NCI-H345 treated with DMSO at 0.1 percent for 48 hours (cell line): ENCODE data around the gene PPP4R2.
"Not testable (repeated sequence)": the region's sequence is repeated elsewhere in the genome, so short reads cannot be mapped to it uniquely, and the experiment has no call there.

Experiments
- DNase-seq: peaks from one replicate; lab custom pipeline; 2025; ENCODE audit not compliant: unreplicated experiment; lab: John Stamatoyannopoulos, UW

PPP4R2 gene

GRCh38 chr3:72976281-72976741 lies 20.3 kb upstream of the PPP4R2 start:
- no peak for DNase-seq

- no peak for DNase-seq
Observed at GRCh38 chr3:72977060-72977808, 19.4 kb upstream of the PPP4R2 start.

- DNase-seq, result no peak
Observed at GRCh38 chr3:72982609-72983366, 13.8 kb upstream of the PPP4R2 start.

- no peak for DNase-seq
Observed at GRCh38 chr3:72985576-72985975, 11.0 kb upstream of the PPP4R2 start.

GRCh38 chr3:72990701-72991395 lies 5.8 kb upstream of the PPP4R2 start:
- no peak for DNase-seq

GRCh38 chr3:72991522-72991921 lies 5.1 kb upstream of the PPP4R2 start:
- no peak for DNase-seq

GRCh38 chr3:72993391-72993790 lies 3.2 kb upstream of the PPP4R2 start:
- no peak for DNase-seq

GRCh38 chr3:72995337-72995736 lies 1.3 kb upstream of the PPP4R2 start:
- DNase-seq, result no peak

- DNase-seq, result no peak
Observed at GRCh38 chr3:72996121-72996472, 514 bp upstream of the PPP4R2 start.

- peak; percentile 4 for DNase-seq
Observed at GRCh38 chr3:72997421-72997961, 880 bp downstream of the PPP4R2 start.

- DNase-seq, result no peak
Observed at GRCh38 chr3:72998466-72998865, 1.9 kb downstream of the PPP4R2 start.

GRCh38 chr3:72999951-73000350 lies 3.3 kb downstream of the PPP4R2 start:
- DNase-seq, result no peak

- DNase-seq, result not testable (repeated sequence)
Observed at GRCh38 chr3:73003050-73003449, 6.4 kb downstream of the PPP4R2 start.

- DNase-seq, result no peak
Observed at GRCh38 chr3:73004316-73004715, 7.7 kb downstream of the PPP4R2 start.

GRCh38 chr3:73007992-73008712 lies 11.5 kb downstream of the PPP4R2 start:
- DNase-seq, result no peak

- no peak for DNase-seq
Observed at GRCh38 chr3:73009008-73009407, 12.4 kb downstream of the PPP4R2 start.

- no peak for DNase-seq
Observed at GRCh38 chr3:73009750-73010149, 13.1 kb downstream of the PPP4R2 start.

GRCh38 chr3:73010158-73010557 lies 13.5 kb downstream of the PPP4R2 start:
- no peak for DNase-seq

- DNase-seq, result no peak
Observed at GRCh38 chr3:73018298-73018697, 21.7 kb downstream of the PPP4R2 start.

GRCh38 chr3:73018790-73019441 lies 22.3 kb downstream of the PPP4R2 start:
- no peak for DNase-seq
